AG09309 (cell line): ENCODE results near the gene ASH1L.

Source experiments
- DNase-seq: peaks from one replicate; pipeline ENCODE4 v3.0.0-alpha.2; 2010; ENCODE audit warnings: low read depth
- H3K4me3 ChIP-seq: 2 replicates; pipeline ENCODE4 v1.5.1; 2011; ENCODE audit warnings: mild to moderate bottlenecking, low read depth, low read length, moderate library complexity; ENCODE audit not compliant: control insufficient read depth
- TF ChIP-seq, protein P1 (sequence below): IDR thresholded peaks from 2 replicates; pipeline ENCODE4 v1.5.1; 2011; ENCODE audit warnings: mild to moderate bottlenecking, low read depth, low read length, inconsistent platforms; ENCODE audit not compliant: insufficient read depth, control insufficient read depth; ENCODE audit errors: missing control alignments

ASH1L gene

DNA sequence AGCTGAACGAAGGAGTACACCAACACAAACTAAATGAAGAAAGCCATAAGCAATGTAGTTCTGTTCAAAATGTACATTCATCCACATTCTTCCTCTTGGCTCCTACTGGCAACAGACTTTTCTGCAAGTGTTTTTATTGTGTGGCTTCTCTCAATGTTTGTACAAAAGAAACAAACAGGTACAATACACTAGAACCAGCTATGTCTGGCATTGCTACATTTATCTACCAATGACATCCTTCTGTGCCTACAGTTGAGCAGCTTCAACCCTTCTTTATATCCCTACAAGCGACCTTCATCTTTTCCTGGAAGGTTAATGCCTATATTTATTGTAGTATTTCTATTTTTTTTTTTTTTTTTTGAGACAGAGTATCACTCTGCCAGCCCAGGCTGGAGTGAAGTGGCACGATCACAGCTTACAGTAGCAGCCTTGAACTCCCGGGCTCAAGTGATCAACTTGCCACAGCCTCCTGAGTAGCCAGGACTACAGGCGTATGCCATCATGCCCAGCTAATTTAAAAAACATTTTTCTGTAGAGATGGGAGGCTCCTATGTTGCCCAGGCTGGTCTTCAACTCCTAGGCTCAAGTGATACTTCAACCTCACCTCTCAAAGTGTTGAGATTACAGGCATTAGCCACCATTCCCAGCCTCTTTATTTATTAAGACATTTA, 89.3 kb downstream of the ASH1L start:
- TF ChIP-seq, protein P1, sequence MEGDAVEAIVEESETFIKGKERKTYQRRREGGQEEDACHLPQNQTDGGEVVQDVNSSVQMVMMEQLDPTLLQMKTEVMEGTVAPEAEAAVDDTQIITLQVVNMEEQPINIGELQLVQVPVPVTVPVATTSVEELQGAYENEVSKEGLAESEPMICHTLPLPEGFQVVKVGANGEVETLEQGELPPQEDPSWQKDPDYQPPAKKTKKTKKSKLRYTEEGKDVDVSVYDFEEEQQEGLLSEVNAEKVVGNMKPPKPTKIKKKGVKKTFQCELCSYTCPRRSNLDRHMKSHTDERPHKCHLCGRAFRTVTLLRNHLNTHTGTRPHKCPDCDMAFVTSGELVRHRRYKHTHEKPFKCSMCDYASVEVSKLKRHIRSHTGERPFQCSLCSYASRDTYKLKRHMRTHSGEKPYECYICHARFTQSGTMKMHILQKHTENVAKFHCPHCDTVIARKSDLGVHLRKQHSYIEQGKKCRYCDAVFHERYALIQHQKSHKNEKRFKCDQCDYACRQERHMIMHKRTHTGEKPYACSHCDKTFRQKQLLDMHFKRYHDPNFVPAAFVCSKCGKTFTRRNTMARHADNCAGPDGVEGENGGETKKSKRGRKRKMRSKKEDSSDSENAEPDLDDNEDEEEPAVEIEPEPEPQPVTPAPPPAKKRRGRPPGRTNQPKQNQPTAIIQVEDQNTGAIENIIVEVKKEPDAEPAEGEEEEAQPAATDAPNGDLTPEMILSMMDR: no peak
- H3K4me3 ChIP-seq: no peak overlapping the region

DNA sequence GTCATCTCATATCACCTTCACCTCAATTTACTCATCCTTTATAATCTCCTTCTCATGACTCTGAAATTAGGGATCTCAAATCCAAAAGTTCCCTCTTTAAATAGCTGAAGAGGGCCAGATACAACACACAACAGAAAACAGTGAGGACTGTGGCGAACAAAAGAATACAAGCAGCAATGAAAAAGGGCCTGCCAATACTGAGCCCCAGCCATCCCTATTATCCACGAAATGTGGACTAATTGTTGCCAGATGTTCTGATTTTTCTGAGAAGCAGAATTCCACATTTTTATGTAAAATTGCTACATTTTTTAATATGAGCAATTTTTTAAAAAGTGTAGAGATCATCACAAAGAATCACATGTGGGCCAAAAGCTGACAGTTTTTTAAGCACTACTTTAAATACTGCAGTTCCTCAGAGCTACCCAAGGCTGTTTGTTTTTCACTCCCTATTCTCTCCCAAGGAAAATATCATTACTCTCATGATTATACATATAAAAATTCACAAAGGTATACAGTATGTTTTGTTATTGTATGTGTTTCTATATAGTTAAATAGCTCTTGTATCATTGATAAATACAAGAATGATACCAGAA, 90.0 kb downstream of the ASH1L start:
- no peak overlapping the region for H3K4me3 ChIP-seq
- no peak for DNase-seq
- TF ChIP-seq, protein P1: no peak

More for the DNA sequence above, 89.3 kb downstream of the ASH1L start:
- DNase-seq: no peak

DNA sequence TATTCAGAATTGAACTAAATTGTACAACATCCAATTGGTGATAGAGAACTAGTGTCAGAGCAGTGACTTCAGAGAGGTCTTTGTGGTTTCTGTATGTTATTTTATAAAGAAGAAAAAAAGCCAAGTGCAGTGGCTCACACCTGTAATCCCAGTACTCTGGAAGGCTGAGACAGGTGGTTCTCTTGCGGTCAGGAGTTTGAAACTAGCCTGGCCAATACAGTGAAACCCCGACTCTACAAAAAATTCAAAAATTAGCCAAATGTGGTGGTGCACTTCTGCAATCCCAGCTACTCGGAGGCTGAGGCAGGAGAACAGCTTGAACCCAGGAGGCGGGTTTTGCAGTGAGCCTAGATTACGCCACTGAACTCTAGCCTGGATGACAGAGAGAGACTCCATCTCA, 90.7 kb downstream of the ASH1L start:
- TF ChIP-seq, protein P1: no peak
- H3K4me3 ChIP-seq: no peak overlapping the region
- DNase-seq: no peak

DNA sequence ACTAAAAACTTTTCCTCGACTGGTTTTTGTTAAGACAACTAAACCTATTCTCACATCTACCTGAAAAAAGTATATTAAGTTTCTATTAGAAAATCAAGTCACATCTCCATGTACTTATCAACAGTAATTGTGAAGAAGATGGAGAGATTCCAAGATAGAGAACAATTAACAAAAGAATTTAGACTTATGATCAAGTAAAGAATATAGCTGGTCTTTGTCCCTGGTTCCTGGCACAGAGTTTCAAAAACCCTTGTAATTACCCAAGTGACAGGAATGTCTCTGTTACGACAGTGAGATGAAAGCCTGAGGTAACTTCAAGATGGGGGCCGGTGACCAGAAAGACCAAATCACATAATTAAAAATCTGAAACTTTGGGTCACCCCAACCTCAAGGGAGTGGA, 91.6 kb downstream of the ASH1L start:
- H3K4me3 ChIP-seq: no peak overlapping the region
- TF ChIP-seq, protein P1: no peak
- DNase-seq: no peak

DNA sequence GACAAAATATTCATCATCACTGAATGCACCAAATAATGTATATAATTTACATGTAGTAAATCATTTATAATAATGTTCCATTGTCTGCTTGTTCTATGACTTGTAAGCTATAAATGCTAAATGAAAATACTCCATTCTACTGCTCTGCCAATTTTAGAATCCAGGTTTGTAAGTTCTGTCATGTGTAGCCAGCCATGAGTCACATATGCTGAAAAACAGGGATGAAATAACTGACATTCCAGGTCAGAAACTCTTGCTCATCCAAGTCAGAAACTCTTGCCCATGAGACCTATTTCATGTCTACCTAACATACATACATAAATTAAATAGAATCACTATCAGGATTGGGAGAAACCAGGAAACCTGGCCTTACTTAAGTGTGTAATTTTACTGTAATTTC, 95.6 kb downstream of the ASH1L start:
- TF ChIP-seq, protein P1: no peak
- no peak overlapping the region for H3K4me3 ChIP-seq
- no peak for DNase-seq

DNA sequence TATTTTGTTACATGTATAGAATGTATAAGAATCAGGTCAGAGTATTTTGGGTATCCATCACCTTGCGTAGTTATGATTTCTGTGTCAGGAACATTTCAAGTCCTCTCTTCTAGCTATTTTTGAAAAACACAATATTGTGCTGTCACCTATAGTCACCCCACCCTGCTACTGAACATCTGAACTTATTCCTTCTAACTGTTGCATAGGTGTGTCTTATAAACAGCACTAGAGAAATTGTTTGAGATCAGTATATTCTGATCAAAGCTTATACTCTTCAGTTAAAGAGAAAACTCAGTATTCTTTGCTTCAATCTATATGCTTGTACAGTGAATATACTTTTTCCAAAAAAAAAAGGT, 96.0 kb downstream of the ASH1L start:
- no peak overlapping the region for H3K4me3 ChIP-seq
- no peak for DNase-seq
- TF ChIP-seq, protein P1: no peak
